CD14-positive monocyte (primary cell): Measurements from ENCODE around the gene EZH2. TPM values are rescaled to one million over a fixed set of nuclear protein-coding genes. Genes with fewer than 3 reads are reported as not detected.

Experiments used
- DNase-seq, 3 donors: peaks; one replicate each; pipeline ENCODE4 v3.0.0-alpha.2; 2011 to 2022
- H2AFZ ChIP-seq: 2 replicates; pipeline ENCODE4 v1.6.0; 2012; ENCODE audit warnings: mild to moderate bottlenecking, low read depth, low read length, inconsistent platforms; ENCODE audit not compliant: insufficient read depth, poor library complexity, severe bottlenecking
- H3K27ac ChIP-seq, 2 donors: 1 replicate in 1 of 2; 2 replicates in 1 of 2; pipeline ENCODE4 v1.5.1; 2012 to 2013; ENCODE audit warnings: low read length in 2 of 2, control low read depth in 1 of 2, inconsistent platforms in 1 of 2, low read depth in 1 of 2, mild to moderate bottlenecking in 1 of 2
- H3K27me3 ChIP-seq, 2 donors: one replicate each; pipeline versions ENCODE4 v1.6.0 to v1.6.1; 2011 to 2013; ENCODE audit warnings: low read length in 2 of 2; ENCODE audit not compliant: control insufficient read depth in 2 of 2, insufficient read depth in 2 of 2
- H3K36me3 ChIP-seq, 2 donors: replicated peaks in 1 of 2; 1 replicate in 1 of 2; 2 replicates in 1 of 2; pipeline versions ENCODE4 v1.5.1 to v1.6.1; 2012 to 2013; ENCODE audit warnings: low read length in 2 of 2, control low read depth in 1 of 2, inconsistent platforms in 1 of 2, mild to moderate bottlenecking in 1 of 2; ENCODE audit not compliant: insufficient read depth in 2 of 2, control insufficient read depth in 1 of 2
- H3K4me1 ChIP-seq, 2 donors: 1 replicate in 1 of 2; 2 replicates in 1 of 2; pipeline versions ENCODE4 v1.5.1 to v1.6.1; 2012 to 2013; ENCODE audit warnings: low read length in 2 of 2, control low read depth in 1 of 2, inconsistent platforms in 1 of 2, mild to moderate bottlenecking in 1 of 2, moderate library complexity in 1 of 2; ENCODE audit not compliant: insufficient read depth in 2 of 2, control insufficient read depth in 1 of 2
- H3K4me2 ChIP-seq: replicated peaks from 2 replicates; pipeline ENCODE3; 2012; ENCODE audit warnings: low read length, moderate library complexity, mild to moderate bottlenecking; ENCODE audit not compliant: poor library complexity, severe bottlenecking; ENCODE audit errors: extremely low read depth
- H3K4me3 ChIP-seq, 3 experiments: fragments of 200-600 bp in 1 of 3; sonication (generic) in 1 of 3; replicated peaks in 1 of 3; 1 replicate in 2 of 3; 2 replicates in 1 of 3; pipeline ENCODE4 v1.5.1; 2011 to 2013; ENCODE audit warnings: low read length in 3 of 3, mild to moderate bottlenecking in 3 of 3, control low read depth in 2 of 3, low read depth in 2 of 3, inconsistent platforms in 1 of 3, moderate library complexity in 1 of 3
- H3K79me2 ChIP-seq: 2 replicates; pipeline ENCODE4 v1.6.0; 2012; ENCODE audit warnings: mild to moderate bottlenecking, control low read depth, inconsistent platforms, low read length, moderate library complexity; ENCODE audit not compliant: insufficient read depth
- H3K9ac ChIP-seq: 2 replicates; pipeline ENCODE4 v1.6.0; 2017; ENCODE audit warnings: low read length, mild to moderate bottlenecking; ENCODE audit not compliant: insufficient read depth, poor library complexity, severe bottlenecking
- H3K9me3 ChIP-seq, 2 donors: replicated peaks in 1 of 2; 1 replicate in 1 of 2; 2 replicates in 1 of 2; pipeline versions ENCODE4 v1.5.1 to v1.6.1; 2012 to 2013; ENCODE audit warnings: low read length in 2 of 2, control low read depth in 1 of 2; ENCODE audit not compliant: control insufficient read depth in 1 of 2, insufficient read depth in 1 of 2
- H4K20me1 ChIP-seq: 2 replicates; pipeline ENCODE4 v1.6.0; 2012; ENCODE audit warnings: mild to moderate bottlenecking, low read length, control low read depth, moderate library complexity; ENCODE audit not compliant: insufficient read depth
- H3K27ac Mint-ChIP-seq, 7 donors: one replicate each; pipeline ENCODE4 v1.8.0; 2020; ENCODE audit warnings: mild to moderate bottlenecking in 7 of 7, mixed read lengths in 7 of 7, moderate library complexity in 6 of 7, inconsistent platforms in 2 of 7
- H3K27me3 Mint-ChIP-seq, 3 donors: one replicate each; pipeline ENCODE4 v1.8.0; 2021 to 2022; ENCODE audit warnings: low read depth in 3 of 3, mild to moderate bottlenecking in 3 of 3, mixed read lengths in 3 of 3, moderate library complexity in 3 of 3, inconsistent platforms in 1 of 3
- H3K36me3 Mint-ChIP-seq, 2 donors: one replicate each; pipeline ENCODE4 v1.8.0; 2020; ENCODE audit warnings: mixed read lengths in 2 of 2, inconsistent platforms in 1 of 2, mild to moderate bottlenecking in 1 of 2
- H3K4me1 Mint-ChIP-seq: one replicate; pipeline ENCODE4 v1.8.0; 2020; ENCODE audit warnings: mild to moderate bottlenecking, mixed read lengths
- H3K4me3 Mint-ChIP-seq, 2 donors: one replicate each; pipeline ENCODE4 v1.8.0; 2020; ENCODE audit warnings: mild to moderate bottlenecking in 2 of 2, mixed read lengths in 2 of 2, moderate library complexity in 1 of 2
- H3K9me3 Mint-ChIP-seq, 7 donors: one replicate each; pipeline ENCODE4 v1.8.0; 2020 to 2022; ENCODE audit warnings: mixed read lengths in 7 of 7, mild to moderate bottlenecking in 6 of 7, moderate library complexity in 6 of 7, inconsistent platforms in 2 of 7
- WGBS: methylation state at CpG from one replicate; pipeline ENCODE4 v1.1.5; 2013; ENCODE audit warnings: missing lambda C conversion rate; ENCODE audit not compliant: insufficient coverage; 5-methylcytosine and 5-hydroxymethylcytosine counted together
- intact Hi-C, 2 donors: fragments of 100-400 bp; cut with micrococcal nuclease; formaldehyde crosslinking; loops; one replicate each; pipeline versions ENCODE4 v1.15.0 to v1.15.1; 2023
- polyA plus RNA-seq, 3 donors: library from polyadenylated mRNA; depleted of rRNA in 1 of 3; unstranded in 2 of 3; stranded (reverse) in 1 of 3; fragments of 300-500 nt in 2 of 3; fragments of >200 nt in 1 of 3; fragmentation: Illumina TruSeq in 2 of 3; gene quantifications; 1 replicate in 2 of 3; 2 replicates in 1 of 3; pipeline ENCODE4 v1.2.3, GENCODE V29; 2012 to 2021
- TF ChIP-seq, protein P1 (sequence below): fragments of 200-600 bp; IDR thresholded peaks from one replicate; pipeline ENCODE4 v1.8.0; 2022; ENCODE audit warnings: antibody characterized with exemption, mild to moderate bottlenecking

EZH2 gene
- polyA plus RNA-seq, 3 donors: 1.3 to 6.1 (median 1.6) TPM

DNA sequence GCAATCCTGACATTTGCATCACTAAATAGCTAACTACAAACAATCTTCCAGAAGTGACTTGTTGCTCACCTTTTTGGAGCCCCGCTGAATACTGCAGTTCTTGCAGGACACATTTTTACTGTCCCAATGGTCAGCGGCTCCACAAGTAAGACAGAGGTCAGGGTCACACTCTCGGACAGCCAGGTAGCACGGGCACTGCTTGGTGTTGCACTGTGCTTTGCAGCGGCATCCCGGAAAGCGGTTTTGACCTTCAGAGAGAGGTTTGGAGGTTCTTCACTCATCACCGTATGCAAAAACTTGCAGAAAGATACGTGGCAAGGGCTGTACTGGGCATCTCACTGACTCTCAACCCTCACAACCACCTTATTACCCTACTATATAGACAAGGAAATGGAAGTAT lies 70.2 kb downstream of the EZH2 start:
- Histone ChIP-seq H3K4me3 (no peak overlapping the region), H3K9ac (no peak overlapping the region), H3K27me3 (no peaks in the 10 kb centered on the region), H3K36me3 (peaks cover 41 to 100% of the 10 kb centered on the region in 2 donors), H3K79me2 (no peaks in the 10 kb centered on the region), H2AFZ (no peak overlapping the region), H3K4me1 (no peaks in the 10 kb centered on the region), H4K20me1 (no peaks in the 10 kb centered on the region), H3K27ac (no peak overlapping the region), H3K9me3 (no peaks in the 10 kb centered on the region), H3K4me2 (no peak overlapping the region)
- no peaks in the 10 kb centered on the region for H3K27me3 Mint-ChIP-seq
- H3K9me3 Mint-ChIP-seq: no peaks in the 10 kb centered on the region
- H3K27ac Mint-ChIP-seq: no peak overlapping the region
- no peak overlapping the region for H3K4me3 Mint-ChIP-seq
- DNase-seq: no peak
- H3K4me1 Mint-ChIP-seq: no peaks in the 10 kb centered on the region
- H3K36me3 Mint-ChIP-seq: peaks cover 58 to 84% of the 10 kb centered on the region in 2 donors
- 100% methylated on average over 5 of the region's 9 CpGs for WGBS
- intact Hi-C loops: no loop called here
- TF ChIP-seq, protein P1, sequence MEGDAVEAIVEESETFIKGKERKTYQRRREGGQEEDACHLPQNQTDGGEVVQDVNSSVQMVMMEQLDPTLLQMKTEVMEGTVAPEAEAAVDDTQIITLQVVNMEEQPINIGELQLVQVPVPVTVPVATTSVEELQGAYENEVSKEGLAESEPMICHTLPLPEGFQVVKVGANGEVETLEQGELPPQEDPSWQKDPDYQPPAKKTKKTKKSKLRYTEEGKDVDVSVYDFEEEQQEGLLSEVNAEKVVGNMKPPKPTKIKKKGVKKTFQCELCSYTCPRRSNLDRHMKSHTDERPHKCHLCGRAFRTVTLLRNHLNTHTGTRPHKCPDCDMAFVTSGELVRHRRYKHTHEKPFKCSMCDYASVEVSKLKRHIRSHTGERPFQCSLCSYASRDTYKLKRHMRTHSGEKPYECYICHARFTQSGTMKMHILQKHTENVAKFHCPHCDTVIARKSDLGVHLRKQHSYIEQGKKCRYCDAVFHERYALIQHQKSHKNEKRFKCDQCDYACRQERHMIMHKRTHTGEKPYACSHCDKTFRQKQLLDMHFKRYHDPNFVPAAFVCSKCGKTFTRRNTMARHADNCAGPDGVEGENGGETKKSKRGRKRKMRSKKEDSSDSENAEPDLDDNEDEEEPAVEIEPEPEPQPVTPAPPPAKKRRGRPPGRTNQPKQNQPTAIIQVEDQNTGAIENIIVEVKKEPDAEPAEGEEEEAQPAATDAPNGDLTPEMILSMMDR: no peak

DNA sequence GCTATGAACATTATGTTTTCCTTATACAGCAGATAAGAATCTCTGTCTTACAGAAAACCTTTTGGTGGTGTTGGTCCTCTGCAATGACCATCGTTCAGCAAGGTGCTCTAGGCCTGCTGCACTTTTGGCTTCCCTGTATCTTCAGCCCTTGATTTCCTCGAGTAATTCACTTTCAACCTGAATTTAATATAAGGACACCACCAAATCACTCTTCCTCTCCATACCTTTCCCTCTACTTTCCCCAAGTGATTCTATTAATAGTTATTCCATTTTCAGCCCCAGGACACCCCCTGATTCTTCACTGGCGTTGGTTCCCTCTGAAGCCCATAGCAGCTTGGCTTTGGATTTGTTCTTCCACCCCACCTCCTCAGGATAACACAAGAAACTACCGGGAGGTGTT lies 72.2 kb downstream of the EZH2 start:
- no peak for DNase-seq
- H3K36me3 ChIP-seq: peaks cover 51 to 100% of the 10 kb centered on the region in 2 donors
- H3K36me3 Mint-ChIP-seq: peaks cover 60 to 87% of the 10 kb centered on the region in 2 donors

More for the DNA sequence above, 72.2 kb downstream of the EZH2 start:
- Mint-ChIP-seq H3K27me3 (no peaks in the 10 kb centered on the region), H3K27ac (peak overlapping the region in 2 of 7 donors; percentile 3 to 4), H3K4me1 (no peaks in the 10 kb centered on the region), H3K9me3 (no peaks in the 10 kb centered on the region), H3K4me3 (no peak overlapping the region)
- H3K4me1 ChIP-seq: no peaks in the 10 kb centered on the region
- WGBS: 93% methylated on average over 3 of the region's 4 CpGs
- H3K27ac ChIP-seq: no peak overlapping the region
- no peaks in the 10 kb centered on the region for H4K20me1 ChIP-seq
- intact Hi-C loops: no loop called here
- TF ChIP-seq, protein P1: no peak
- no peaks in the 10 kb centered on the region for H3K79me2 ChIP-seq
- H3K4me3 ChIP-seq: no peak overlapping the region
- no peak overlapping the region for H2AFZ ChIP-seq
- no peaks in the 10 kb centered on the region for H3K27me3 ChIP-seq
- no peak overlapping the region for H3K9ac ChIP-seq
- H3K9me3 ChIP-seq: no peaks in the 10 kb centered on the region
- H3K4me2 ChIP-seq: no peak overlapping the region
